Retinal pigment epithelial cell (primary cell): ENCODE data around the gene ICE2.
"Not testable (repeated sequence)": the region's sequence is repeated elsewhere in the genome, so short reads cannot be mapped to it uniquely, and the experiment has no call there.

Experiments
- DNase-seq: peaks from one replicate; pipeline ENCODE4 v3.0.0-alpha.2; 2010; ENCODE audit warnings: low read depth
- H3K4me3 ChIP-seq: 2 replicates; pipeline ENCODE4 v1.5.1; 2011; ENCODE audit warnings: mild to moderate bottlenecking, low read length, control low read depth, moderate library complexity
- CTCF ChIP-seq: conservative IDR thresholded peaks from 2 replicates; pipeline ENCODE4 v1.5.1; 2011; ENCODE audit warnings: low read depth, low read length, control low read depth, inconsistent platforms

Gene ICE2

GRCh38 chr15:60411774-60412425 is 67.0 kb downstream of the ICE2 start:
- H3K4me3 ChIP-seq: no peak overlapping the region
- TF ChIP-seq CTCF: no peak
- no peak for DNase-seq

- DNase-seq, H3K4me3 ChIP-seq: not testable (repeated sequence)
Observed at GRCh38 chr15:60410350-60410749, 68.6 kb downstream of the ICE2 start.

GRCh38 chr15:60408463-60408981 is 70.4 kb downstream of the ICE2 start:
- H3K4me3 ChIP-seq: no peak overlapping the region
- no peak for TF ChIP-seq CTCF
- no peak for DNase-seq

- no peak for TF ChIP-seq CTCF
- DNase-seq: no peak
- no peak overlapping the region for H3K4me3 ChIP-seq
Observed at GRCh38 chr15:60407415-60407805, 71.5 kb downstream of the ICE2 start.

GRCh38 chr15:60406513-60407414 is 72.2 kb downstream of the ICE2 start:
- DNase-seq: no peak
- no peak for TF ChIP-seq CTCF
- no peak overlapping the region for H3K4me3 ChIP-seq

- TF ChIP-seq CTCF: no peak
Observed at GRCh38 chr15:60405399-60405798, 73.5 kb downstream of the ICE2 start.

GRCh38 chr15:60404351-60404750 is 74.6 kb downstream of the ICE2 start:
- DNase-seq, H3K4me3 ChIP-seq: not testable (repeated sequence)

More at GRCh38 chr15:60405399-60405798, 73.5 kb downstream of the ICE2 start:
- no peak overlapping the region for H3K4me3 ChIP-seq
- no peak for DNase-seq

- no peak for TF ChIP-seq CTCF
- DNase-seq: no peak
- H3K4me3 ChIP-seq: no peak overlapping the region
Observed at GRCh38 chr15:60400944-60401343, 78.0 kb downstream of the ICE2 start.
